HepG2 (cell line): ENCODE measurements around the gene VILL. TPM values are rescaled to one million over a fixed set of nuclear protein-coding genes. Genes with fewer than 3 reads are reported as not detected.
A peak's percentile ranks its signal among the peaks of the same experiment; 100 is the strongest.

Source experiments
- ATF7-NPFF ChIP-seq: sonication (generic); formaldehyde crosslinking; IDR thresholded peaks from 2 replicates; pipeline ENCODE4 v1.8.1; 2023; ENCODE audit warnings: mild to moderate bottlenecking, low read depth, missing genetic modification reagents, moderate library complexity
- CREB3 ChIP-seq: sonication (generic); formaldehyde crosslinking; IDR thresholded peaks from 2 replicates; pipeline ENCODE4 v1.5.0; 2020; ENCODE audit warnings: missing genetic modification reagents
- ELF3 ChIP-seq: IDR thresholded peaks from 2 replicates; pipeline ENCODE4 v1.6.1; 2016; ENCODE audit warnings: missing genetic modification reagents, missing compliant biosample characterization
- FOXA3 ChIP-seq: IDR thresholded peaks from 2 replicates; pipeline ENCODE4 v1.6.1; 2016; ENCODE audit warnings: missing genetic modification reagents, missing compliant biosample characterization
- FOXC1 ChIP-seq: sonication (generic); formaldehyde crosslinking; IDR thresholded peaks from 2 replicates; pipeline ENCODE4 v1.8.0; 2022; ENCODE audit warnings: mild to moderate bottlenecking, missing genetic modification reagents, borderline replicate concordance
- GATAD2A ChIP-seq: IDR thresholded peaks from 2 replicates; pipeline ENCODE4 v1.6.1; 2016
- MXD4 ChIP-seq: IDR thresholded peaks from 2 replicates; pipeline ENCODE4 v1.6.1; 2016; ENCODE audit warnings: mild to moderate bottlenecking, missing biosample characterization, missing genetic modification reagents
- RARA ChIP-seq: IDR thresholded peaks from 2 replicates; pipeline ENCODE4 v1.6.1; 2016; ENCODE audit warnings: missing genetic modification reagents, missing compliant biosample characterization
- REPIN1 ChIP-seq: sonication (generic); formaldehyde crosslinking; IDR thresholded peaks from 2 replicates; pipeline ENCODE4 v1.8.0; 2022; ENCODE audit warnings: missing genetic modification reagents, low read depth, mild to moderate bottlenecking, borderline replicate concordance
- SIN3A ChIP-seq: IDR thresholded peaks from 2 replicates; pipeline ENCODE4 v1.6.1; 2011; ENCODE audit warnings: low read depth, mild to moderate bottlenecking, control low read depth, low read length, borderline replicate concordance
- SIX1 ChIP-seq: sonication (generic); formaldehyde crosslinking; IDR thresholded peaks from 2 replicates; pipeline ENCODE4 v1.4.0; 2020; ENCODE audit warnings: missing genetic modification reagents, borderline replicate concordance
- SRSF9 ChIP-seq: fragments of 200-400 bp; formaldehyde crosslinking; IDR thresholded peaks from 2 replicates; pipeline ENCODE4 v1.6.1; 2018; ENCODE audit warnings: borderline replicate concordance, mild to moderate bottlenecking, low read depth, low read length; ENCODE audit not compliant: insufficient read depth, poor library complexity, severe bottlenecking
- TIGD3 ChIP-seq: sonication (generic); formaldehyde crosslinking; IDR thresholded peaks from 2 replicates; pipeline ENCODE4 v1.5.1; 2020; ENCODE audit warnings: mild to moderate bottlenecking, missing genetic modification reagents, borderline replicate concordance
- ZBTB38 ChIP-seq: sonication (generic); formaldehyde crosslinking; IDR thresholded peaks from 2 replicates; pipeline ENCODE4 v1.5.1; 2020; ENCODE audit warnings: mild to moderate bottlenecking, missing genetic modification reagents
- ZNF205 ChIP-seq: IDR thresholded peaks from 2 replicates; pipeline ENCODE4 v1.6.1; 2018; ENCODE audit warnings: missing biosample characterization, missing genetic modification reagents
- ZNF703 ChIP-seq: sonication (generic); formaldehyde crosslinking; IDR thresholded peaks from 2 replicates; pipeline ENCODE4 v1.5.1; 2020; ENCODE audit warnings: missing genetic modification reagents, mild to moderate bottlenecking, moderate library complexity, borderline replicate concordance
- ZNF790 ChIP-seq: sonication (generic); formaldehyde crosslinking; IDR thresholded peaks from 2 replicates; pipeline ENCODE4 v1.8.0; 2022; ENCODE audit warnings: missing genetic modification reagents, mild to moderate bottlenecking, borderline replicate concordance
- ZZZ3 ChIP-seq: sonication (generic); formaldehyde crosslinking; IDR thresholded peaks from 2 replicates; pipeline ENCODE4 v1.4.0; 2020; ENCODE audit warnings: missing genetic modification reagents, mild to moderate bottlenecking, borderline replicate concordance
- polyA plus RNA-seq, 8 experiments: library from polyadenylated mRNA; depleted of rRNA in 3 of 8; stranded (reverse) in 7 of 8; unstranded in 1 of 8; fragments of >200 nt; fragmentation: Illumina TruSeq in 4 of 8; extraction: Trizol in 4 of 8; gene quantifications; 2 replicates each; pipeline versions ENCODE4 v1.2.1 to v1.2.3, GENCODE V29; 2011 to 2016; ENCODE audit warnings: low read depth in 4 of 8, missing spikeins in 1 of 8, mixed read lengths in 1 of 8; ENCODE audit not compliant: insufficient read depth in 1 of 8
- total RNA-seq, 5 experiments: library from RNA; depleted of rRNA; stranded (reverse); fragments of >200 nt; fragmentation: Illumina TruSeq; extraction: Trizol; gene quantifications; 2 replicates each; pipeline ENCODE4 v1.2.3, GENCODE V29; 2016; ENCODE audit warnings: low read depth in 1 of 5

Gene VILL
- total and polyA plus RNA-seq, 2 of the 13 experiments (the other 11 are each of a cell fraction or from before 2014, with no cell fraction given) = 3.2 to 5.3 TPM

DNA sequence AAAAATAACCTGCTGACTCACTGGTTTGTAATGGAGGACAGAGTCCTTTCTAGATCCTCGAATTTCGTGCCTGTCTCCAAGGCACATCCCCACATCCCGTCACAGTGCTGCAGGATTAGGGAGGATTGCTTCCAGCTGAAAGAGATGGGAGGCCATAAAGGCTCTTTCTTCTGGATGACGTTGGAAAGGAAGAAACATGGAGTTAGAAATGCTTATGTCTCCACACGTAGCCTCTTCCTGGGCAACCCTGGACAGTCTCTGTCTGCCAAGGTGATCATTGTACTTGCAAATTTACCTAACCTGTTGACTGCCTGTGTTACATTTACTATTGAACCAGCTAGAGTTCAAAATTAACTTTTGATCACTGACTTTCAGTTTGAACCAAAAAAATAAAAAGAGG is 27.6 kb upstream of the VILL start (continued):
- no peak for TF ChIP-seq ZNF703 (CRISPR knock-in tag)
- no peak for TF ChIP-seq RARA (CRISPR knock-in tag)
- 0 out of 2 replicates have a peak, but pooled peaks have one; percentile 16 for TF ChIP-seq ELF3 (CRISPR knock-in tag)
- TF ChIP-seq CREB3 (CRISPR knock-in tag) = no peak
- TF ChIP-seq ZZZ3 (CRISPR knock-in tag) = no peak
- TF ChIP-seq SIN3A = no peak
- TF ChIP-seq REPIN1 (CRISPR knock-in tag) = no peak
- 0 out of 2 replicates have a peak, but pooled peaks have one; percentile 29 for TF ChIP-seq MXD4 (CRISPR knock-in tag)
- 0 out of 2 replicates have a peak, but pooled peaks have one; percentile 30 for TF ChIP-seq GATAD2A (CRISPR knock-in tag)
- no peak for TF ChIP-seq ATF7-NPFF (CRISPR knock-in tag)
- TF ChIP-seq SRSF9 = no peak
- no peak for TF ChIP-seq SIX1 (CRISPR knock-in tag)
- 0 out of 2 replicates have a peak, but pooled peaks have one; percentile 5 for TF ChIP-seq FOXA3 (CRISPR knock-in tag)
- TF ChIP-seq ZNF790 (CRISPR knock-in tag) = no peak
- TF ChIP-seq ZBTB38 (CRISPR knock-in tag) = 0 out of 2 replicates have a peak, but pooled peaks have one; percentile 44
- no peak for TF ChIP-seq ZNF205 (CRISPR knock-in tag)
- TF ChIP-seq FOXC1 (CRISPR knock-in tag) = no peak
- TF ChIP-seq TIGD3 = no peak
- TF ChIP-seq, all 625 proteins: peak for 16
